Activated CD8-positive, alpha-beta memory T cell treated with anti-CD3 and anti-CD28 coated beads, Interleukin-2, amount 10 ng/mL, durations not matched to agents 7 days and 5 days (primary cell): ENCODE measurements around the gene SFXN3. TPM values are rescaled to one million over a fixed set of nuclear protein-coding genes. Genes with fewer than 3 reads are reported as not detected.

Source experiments
- ATAC-seq: fragments of 150-1000 bp; cut with Tn5 transposase; one replicate; pipeline ENCODE4 v1.10.0; 2021; ENCODE audit warnings: moderate library complexity
- CTCF ChIA-PET: fragments of 350-600 bp; sonication (Branson Sonifier 250); formaldehyde crosslinking; loops from one replicate; lab custom pipeline; 2021; ENCODE audit warnings: antibody characterized with exemption; lab: Charles Lee
- DNase-seq: peaks from one replicate; pipeline ENCODE4 v3.0.0-alpha.2; 2020
- H3K27ac Mint-ChIP-seq: one replicate; pipeline ENCODE4 v1.8.0; 2021; ENCODE audit warnings: mild to moderate bottlenecking, mixed read lengths
- H3K27me3 Mint-ChIP-seq: one replicate; pipeline ENCODE4 v1.8.0; 2021; ENCODE audit warnings: mixed read lengths
- H3K36me3 Mint-ChIP-seq: one replicate; pipeline ENCODE4 v1.8.0; 2021; ENCODE audit warnings: mild to moderate bottlenecking, mixed read lengths
- H3K4me1 Mint-ChIP-seq: one replicate; pipeline ENCODE4 v1.8.0; 2021; ENCODE audit warnings: mixed read lengths
- H3K4me3 Mint-ChIP-seq: one replicate; pipeline ENCODE4 v1.8.0; 2021; ENCODE audit warnings: mild to moderate bottlenecking, moderate library complexity, mixed read lengths
- H3K9me3 Mint-ChIP-seq: one replicate; pipeline ENCODE4 v1.8.0; 2022; ENCODE audit warnings: low read depth, mixed read lengths
- total RNA-seq, 2 experiments: library from RNA; stranded (reverse); gene quantifications; one replicate each; pipeline ENCODE4 v1.2.3, GENCODE V29; 2021

Gene SFXN3
- 10 to 100 TPM; 38.2 to 48.8 TPM for total RNA-seq

GRCh38 chr10:101031128-101031795, at the start of gene SFXN3, which contains the start of gene PDZD7:
SFXN3 (plus strand) TSS chr10:101031234; CDS start chr10:101034695, 3,461 bp downstream.
PDZD7 (minus strand) TSS chr10:101031129; CDS start chr10:101030219, 910 bp downstream.
- ATAC-seq (peak; percentile 89), DNase-seq (peak; percentile 97)
- Mint-ChIP-seq H3K36me3 (no peaks in the 10 kb centered on the region), H3K4me3 (peak within 1 kb of the TSS; percentile 85), H3K9me3 (no peaks in the 10 kb centered on the region), H3K4me1 (peaks cover 15% of the 10 kb centered on the region), H3K27ac (peak within 1 kb of the TSS; percentile 91), H3K27me3 (peaks cover 18% of the 10 kb centered on the region)
- CTCF ChIA-PET = interaction anchor here (0.5 to 20.6 kb wide), 12 partner anchors 8 to 1416 kb away, joined by 3 to 402 read pairs (median 9); partner anchors contain the start of genes KAZALD1, LZTS2 and SLF2

- H3K4me3 Mint-ChIP-seq = no peak overlapping the region
- ATAC-seq (no peak), DNase-seq (no peak)
- H3K36me3 Mint-ChIP-seq = peaks cover 4% of the 10 kb centered on the region
- no peaks in the 10 kb centered on the region for H3K9me3 Mint-ChIP-seq
- H3K27me3 Mint-ChIP-seq = no peaks in the 10 kb centered on the region
- no peak overlapping the region for H3K27ac Mint-ChIP-seq
- H3K4me1 Mint-ChIP-seq = peaks cover 21% of the 10 kb centered on the region
- CTCF ChIA-PET = interaction anchor here (1.1 kb wide), 1 partner anchor 55 kb away, joined by 3 read pairs; no protein-coding TSS in a partner anchor
These were observed 47.9 kb upstream of the SFXN3 start for GRCh38 chr10:100982916-100983830.

- no peaks in the 10 kb centered on the region for H3K9me3 Mint-ChIP-seq
- DNase-seq = no peak
- CTCF ChIA-PET = interaction anchor here (1.1 kb wide), 1 partner anchor 56 kb away, joined by 3 read pairs; no protein-coding TSS in a partner anchor
- H3K27ac Mint-ChIP-seq = no peak overlapping the region
- no peak overlapping the region for H3K4me3 Mint-ChIP-seq
- no peak for ATAC-seq
- peaks cover 4% of the 10 kb centered on the region for H3K36me3 Mint-ChIP-seq
- H3K4me1 Mint-ChIP-seq = peaks cover 25% of the 10 kb centered on the region
- no peaks in the 10 kb centered on the region for H3K27me3 Mint-ChIP-seq
These were observed 47.0 kb upstream of the SFXN3 start for GRCh38 chr10:100983868-100984671.

GRCh38 chr10:100984672-100985177, 46.3 kb upstream of the SFXN3 start:
- Mint-ChIP-seq H3K27ac (no peak overlapping the region), H3K4me3 (no peak overlapping the region), H3K9me3 (no peaks in the 10 kb centered on the region), H3K36me3 (peaks cover 4% of the 10 kb centered on the region), H3K27me3 (no peaks in the 10 kb centered on the region), H3K4me1 (peaks cover 30% of the 10 kb centered on the region)
- no peak for DNase-seq
- CTCF ChIA-PET = interaction anchor here (1.1 to 4.8 kb wide), 3 partner anchors 13 to 57 kb away, joined by 3 to 41 read pairs (median 12); no protein-coding TSS in a partner anchor
- ATAC-seq = no peak

GRCh38 chr10:100985336-100985735, 45.7 kb upstream of the SFXN3 start:
- no peak overlapping the region for H3K4me3 Mint-ChIP-seq

GRCh38 chr10:100986623-100986951, 44.4 kb upstream of the SFXN3 start:
- Mint-ChIP-seq H3K4me3 (peak overlapping the region; percentile 91), H3K27me3 (no peaks in the 10 kb centered on the region), H3K27ac (peak overlapping the region; percentile 85), H3K36me3 (peaks cover 16% of the 10 kb centered on the region), H3K9me3 (no peaks in the 10 kb centered on the region), H3K4me1 (peaks cover 37% of the 10 kb centered on the region)
- CTCF ChIA-PET = interaction anchor here (0.8 to 4.8 kb wide), 7 partner anchors 11 to 468 kb away, joined by 3 to 41 read pairs (median 7); partner anchors contain the start of genes LZTS2 and SEMA4G
- ATAC-seq (no peak), DNase-seq (no peak)

More at GRCh38 chr10:100985336-100985735, 45.7 kb upstream of the SFXN3 start:
- no peak for DNase-seq
- H3K27ac Mint-ChIP-seq = no peak overlapping the region
- H3K4me1 Mint-ChIP-seq = peaks cover 32% of the 10 kb centered on the region
- no peaks in the 10 kb centered on the region for H3K9me3 Mint-ChIP-seq
- peaks cover 5% of the 10 kb centered on the region for H3K36me3 Mint-ChIP-seq
- H3K27me3 Mint-ChIP-seq = no peaks in the 10 kb centered on the region
- CTCF ChIA-PET = interaction anchor here (3.1 to 4.8 kb wide), 2 partner anchors 12 to 29 kb away, joined by 12 to 41 read pairs; no protein-coding TSS in a partner anchor
- ATAC-seq = no peak

GRCh38 chr10:100986952-100987684, 43.9 kb upstream of the SFXN3 start, which contains the start of the genes MRPL43 and TWNK:
MRPL43 (minus strand) TSS chr10:100987497; CDS start chr10:100987443, 54 bp downstream.
TWNK (plus strand) TSS chr10:100987543; CDS start chr10:100988211, 668 bp downstream.
- H3K4me3 Mint-ChIP-seq = peak within 1 kb of the TSS; percentile 91
- no peaks in the 10 kb centered on the region for H3K9me3 Mint-ChIP-seq
- ATAC-seq (peak; percentile 97), DNase-seq (peak; percentile 90)
- H3K36me3 Mint-ChIP-seq = peaks cover 16% of the 10 kb centered on the region
- H3K27ac Mint-ChIP-seq = peak within 1 kb of the TSS; percentile 85
- H3K27me3 Mint-ChIP-seq = no peaks in the 10 kb centered on the region
- CTCF ChIA-PET = interaction anchor here (1.4 to 4.8 kb wide), 6 partner anchors 10 to 468 kb away, joined by 3 to 41 read pairs (median 8); partner anchors contain the start of genes LZTS2 and SEMA4G
- H3K4me1 Mint-ChIP-seq = peaks cover 37% of the 10 kb centered on the region

GRCh38 chr10:100987685-100988049, 43.4 kb upstream of the SFXN3 start:
- Mint-ChIP-seq H3K27ac (peak overlapping the region; percentile 85), H3K27me3 (no peaks in the 10 kb centered on the region), H3K9me3 (no peaks in the 10 kb centered on the region), H3K4me1 (peaks cover 37% of the 10 kb centered on the region), H3K36me3 (peaks cover 17% of the 10 kb centered on the region), H3K4me3 (peak overlapping the region; percentile 91)
- DNase-seq = no peak
- CTCF ChIA-PET = interaction anchor here (1.4 to 4.8 kb wide), 4 partner anchors 10 to 469 kb away, joined by 3 to 41 read pairs (median 10); no protein-coding TSS in a partner anchor
- ATAC-seq = no peak

- Mint-ChIP-seq H3K27me3 (no peaks in the 10 kb centered on the region), H3K4me1 (peaks cover 37% of the 10 kb centered on the region), H3K9me3 (no peaks in the 10 kb centered on the region), H3K27ac (peak overlapping the region; percentile 85), H3K36me3 (peaks cover 19% of the 10 kb centered on the region), H3K4me3 (peak overlapping the region; percentile 91)
- CTCF ChIA-PET = interaction anchor here (3.6 to 4.8 kb wide), 2 partner anchors 9 to 23 kb away, joined by 8 to 41 read pairs; no protein-coding TSS in a partner anchor
- DNase-seq (no peak), ATAC-seq (no peak)
These were observed 42.9 kb upstream of the SFXN3 start for GRCh38 chr10:100988166-100988565.

GRCh38 chr10:100989088-100989487, 41.9 kb upstream of the SFXN3 start:
- H3K27me3 Mint-ChIP-seq = no peaks in the 10 kb centered on the region
- H3K27ac Mint-ChIP-seq = no peak overlapping the region
- H3K9me3 Mint-ChIP-seq = no peaks in the 10 kb centered on the region
- ATAC-seq (no peak), DNase-seq (no peak)
- CTCF ChIA-PET = interaction anchor here (1.4 to 4.8 kb wide), 3 partner anchors 8 to 42 kb away, joined by 3 to 41 read pairs (median 8); partner anchors contain the start of genes PDZD7 and SFXN3
- H3K4me1 Mint-ChIP-seq = peaks cover 37% of the 10 kb centered on the region
- H3K36me3 Mint-ChIP-seq = peaks cover 22% of the 10 kb centered on the region
- no peak overlapping the region for H3K4me3 Mint-ChIP-seq

GRCh38 chr10:100993986-100994708, 36.9 kb upstream of the SFXN3 start:
- CTCF ChIA-PET = interaction anchor here (1.0 to 13.2 kb wide), 4 partner anchors 18 to 38 kb away, joined by 3 to 174 read pairs (median 4); partner anchors contain the start of gene SEMA4G
- peak overlapping the region; percentile 4 for H3K27ac Mint-ChIP-seq

More at GRCh38 chr10:100993986-100994708, 36.9 kb upstream of the SFXN3 start:
- H3K4me1 Mint-ChIP-seq = peaks cover 30% of the 10 kb centered on the region
- no peaks in the 10 kb centered on the region for H3K27me3 Mint-ChIP-seq
- H3K4me3 Mint-ChIP-seq = no peak overlapping the region
- H3K36me3 Mint-ChIP-seq = peaks cover 18% of the 10 kb centered on the region
- no peak for DNase-seq
- H3K9me3 Mint-ChIP-seq = no peaks in the 10 kb centered on the region
- no peak for ATAC-seq
